Stomach (tissue), 9 donors: Measurements from ENCODE around the gene FOXP3. TPM values are rescaled to one million over a fixed set of nuclear protein-coding genes. Genes with fewer than 3 reads are reported as not detected.

Experiments used
- DNase-seq, 2 donors: peaks; one replicate each; pipeline versions ENCODE4 v3.0.0 to v3.0.0-alpha.2; 2013 to 2019
- H3K27ac ChIP-seq, 5 donors: fragments of 200-600 bp in 4 of 5; sonication (generic) in 4 of 5; one replicate each; pipeline ENCODE4 v1.5.1; 2013 to 2019; ENCODE audit warnings: mild to moderate bottlenecking in 1 of 5, moderate library complexity in 1 of 5
- H3K27me3 ChIP-seq, 3 donors: fragments of 200-600 bp; sonication (generic); one replicate each; pipeline ENCODE4 v1.5.1; 2017 to 2019; ENCODE audit warnings: mixed run types in 1 of 3
- H3K36me3 ChIP-seq, 4 donors: fragments of 200-600 bp; sonication (generic); 1 replicate in 3 of 4; 2 replicates in 1 of 4; pipeline ENCODE4 v1.5.1; 2016 to 2019
- H3K4me1 ChIP-seq, 4 donors: fragments of 200-600 bp; sonication (generic); one replicate each; pipeline ENCODE4 v1.5.1; 2016 to 2019
- H3K4me3 ChIP-seq, 4 donors: fragments of 200-600 bp; sonication (generic) in 3 of 4; one replicate each; pipeline ENCODE4 v1.5.1; 2016 to 2019; ENCODE audit warnings: mild to moderate bottlenecking in 1 of 4
- H3K9me3 ChIP-seq, 4 donors: fragments of 200-600 bp; sonication (generic); one replicate each; pipeline ENCODE4 v1.5.1; 2016 to 2019
- CTCF ChIP-seq, 7 experiments: fragments of 450-650 bp in 4 of 7; fragments of 200-600 bp in 3 of 7; sonication (generic) in 3 of 7; IDR thresholded peaks; one replicate each; pipeline ENCODE4 v1.5.1; 2016 to 2019; ENCODE audit warnings: antibody characterized with exemption in 7 of 7, control low read depth in 2 of 7, mild to moderate bottlenecking in 1 of 7
- EP300 ChIP-seq: sonication (generic); formaldehyde crosslinking; IDR thresholded peaks from one replicate; pipeline ENCODE4 v1.6.1; 2017; ENCODE audit warnings: antibody characterized with exemption
- POLR2A ChIP-seq, 4 donors: fragments of 450-650 bp; IDR thresholded peaks; one replicate each; pipeline ENCODE4 v1.6.1; 2016; ENCODE audit warnings: antibody characterized with exemption in 4 of 4, control low read depth in 2 of 4, mild to moderate bottlenecking in 1 of 4, moderate library complexity in 1 of 4
- POLR2AphosphoS5 ChIP-seq, 3 donors: sonication (generic); formaldehyde crosslinking; IDR thresholded peaks; one replicate each; pipeline ENCODE4 v1.6.1; 2016; ENCODE audit warnings: antibody characterized with exemption in 3 of 3
- WGBS, 5 donors: extraction: QIAGEN DNeasy Blood & Tissue Kit in 3 of 5; methylation state at CpG; one replicate each; pipeline versions ENCODE4 v1.1.5 to v1.1.7; 2013 to 2018; 5-methylcytosine and 5-hydroxymethylcytosine counted together
- intact Hi-C: fragments of 100-400 bp; cut with DNase I; formaldehyde crosslinking; loops from one replicate; pipeline ENCODE4 v1.15.1; 2023; ENCODE audit warnings: low total_unique reads
- polyA plus RNA-seq, 3 donors: library from polyadenylated mRNA; stranded (reverse); fragments of 200-250 nt; gene quantifications; one replicate each; pipeline ENCODE4 v1.2.3, GENCODE V29; 2013
- total RNA-seq, 5 donors: library from RNA; depleted of rRNA; stranded (reverse); fragments of >200 nt; gene quantifications; one replicate each; pipeline versions ENCODE4 v1.1.0 to v1.2.3, GENCODE V29; 2014 to 2016
- donor health status: healthy with polysubstance abuse.
- donor health status: Bipolar disorder and iron deficiency.
- donor health status: healthy.

Gene FOXP3
- total and polyA plus RNA-seq, 8 donors, result 0.12 to 0.88 TPM; not detected in 6

- WGBS, 5 donors, result 82 to 94% (median 92%) methylated on average over 4 to 10 of the region's 10 CpGs
- TF ChIP-seq EP300, result no peak
- TF ChIP-seq POLR2A (IDR thresholded peaks at IDR 0.05), result no peak
- no peak for TF ChIP-seq CTCF (IDR thresholded peaks at IDR 0.05)
- TF ChIP-seq POLR2AphosphoS5 (IDR thresholded peaks at IDR 0.05), result no peak
- no peaks in the 10 kb centered on the region for H3K27me3 ChIP-seq
- intact Hi-C loops, result no loop called here
- no peak for DNase-seq
- H3K9me3 ChIP-seq, result no peaks in the 10 kb centered on the region
- H3K27ac ChIP-seq, result no peak overlapping the region
- H3K36me3 ChIP-seq, result peaks cover 0 to 90% (median 84%) of the 10 kb centered on the region in 4 donors
- H3K4me1 ChIP-seq, result no peaks in the 10 kb centered on the region
- no peak overlapping the region for H3K4me3 ChIP-seq
Measured at GRCh38 chrX:49246541-49246940, 18.0 kb downstream of the FOXP3 start.

- H3K4me1 ChIP-seq, result no peaks in the 10 kb centered on the region
- peaks cover 0 to 75% (median 70%) of the 10 kb centered on the region in 4 donors for H3K36me3 ChIP-seq
- H3K4me3 ChIP-seq, result no peak overlapping the region
- no peak for TF ChIP-seq POLR2AphosphoS5 (IDR thresholded peaks at IDR 0.05)
- no peak for TF ChIP-seq POLR2A (IDR thresholded peaks at IDR 0.05)
- TF ChIP-seq CTCF (IDR thresholded peaks at IDR 0.05), result no peak
- no peak for TF ChIP-seq EP300
- intact Hi-C loops, result no loop called here
- no peaks in the 10 kb centered on the region for H3K9me3 ChIP-seq
- DNase-seq, result no peak
- no peaks in the 10 kb centered on the region for H3K27me3 ChIP-seq
- no peak overlapping the region for H3K27ac ChIP-seq
- 70 to 97% (median 92%) methylated on average over 2 of the region's 2 CpGs for WGBS, 5 donors
Measured at GRCh38 chrX:49244207-49244606, 20.3 kb downstream of the FOXP3 start.

- intact Hi-C loops, result no loop called here
- H3K36me3 ChIP-seq, result peaks cover 0 to 65% (median 60%) of the 10 kb centered on the region in 4 donors
- no peak for TF ChIP-seq CTCF (IDR thresholded peaks at IDR 0.05)
- TF ChIP-seq POLR2AphosphoS5 (IDR thresholded peaks at IDR 0.05), result no peak
- TF ChIP-seq EP300, result no peak
- no peak for TF ChIP-seq POLR2A (IDR thresholded peaks at IDR 0.05)
- no peaks in the 10 kb centered on the region for H3K27me3 ChIP-seq
- H3K4me1 ChIP-seq, result peaks cover 0 to 4% (median 0%) of the 10 kb centered on the region in 4 donors
- no peak overlapping the region for H3K4me3 ChIP-seq
- no peak overlapping the region for H3K27ac ChIP-seq
- DNase-seq, result no peak
- WGBS, 5 donors, result 72 to 100% (median 84%) methylated on average over 1 to 12 of the region's 12 CpGs
- no peaks in the 10 kb centered on the region for H3K9me3 ChIP-seq
Measured at GRCh38 chrX:49243166-49243565, 21.3 kb downstream of the FOXP3 start.

GRCh38 chrX:49242545-49243066, 21.9 kb downstream of the FOXP3 start:
- H3K27ac ChIP-seq, result no peak overlapping the region
- H3K4me3 ChIP-seq, result no peak overlapping the region
- no peak for DNase-seq
- H3K27me3 ChIP-seq, result no peaks in the 10 kb centered on the region
- 82 to 96% (median 92%) methylated on average over 8 to 12 of the region's 12 CpGs for WGBS, 5 donors
- no peaks in the 10 kb centered on the region for H3K9me3 ChIP-seq
- peaks cover 0 to 59% (median 55%) of the 10 kb centered on the region in 4 donors for H3K36me3 ChIP-seq
- H3K4me1 ChIP-seq, result peaks cover 0 to 4% (median 0%) of the 10 kb centered on the region in 4 donors
- intact Hi-C loops, result no loop called here
- no peak for TF ChIP-seq POLR2A (IDR thresholded peaks at IDR 0.05)
- TF ChIP-seq POLR2AphosphoS5 (IDR thresholded peaks at IDR 0.05), result no peak
- TF ChIP-seq EP300, result no peak
- TF ChIP-seq CTCF (IDR thresholded peaks at IDR 0.05), result no peak
